Mesendoderm (in vitro differentiated cells): ENCODE data around the gene HEXA.
"Not testable (repeated sequence)": the region's sequence is repeated elsewhere in the genome, so short reads cannot be mapped to it uniquely, and the experiment has no call there.

Experiments used
- DNase-seq: peaks from one replicate; pipeline ENCODE4 v3.0.0; 2013
- H2AK5ac ChIP-seq: 2 replicates; pipeline ENCODE4 v1.6.1; 2013; ENCODE audit warnings: low read length, inconsistent platforms
- H2BK120ac ChIP-seq: 2 replicates; pipeline ENCODE4 v1.6.1; 2013; ENCODE audit warnings: low read depth, mild to moderate bottlenecking, low read length, moderate library complexity, mixed read lengths
- H2BK15ac ChIP-seq: replicated peaks from 2 replicates; pipeline ENCODE4 v1.6.1; 2013; ENCODE audit warnings: low read depth, mild to moderate bottlenecking, moderate library complexity
- H2BK5ac ChIP-seq: 2 replicates; pipeline ENCODE4 v1.6.1; 2013; ENCODE audit warnings: low read length, inconsistent platforms
- H3K18ac ChIP-seq: 2 replicates; pipeline ENCODE4 v1.6.1; 2013; ENCODE audit warnings: mild to moderate bottlenecking, low read length, mixed read lengths
- H3K23ac ChIP-seq: one replicate; pipeline ENCODE4 v1.6.1; 2013; ENCODE audit warnings: low read length
- H3K27ac ChIP-seq: 2 replicates; pipeline ENCODE4 v1.5.1; 2013; ENCODE audit warnings: low read depth, mild to moderate bottlenecking, inconsistent platforms, low read length, moderate library complexity
- H3K27me3 ChIP-seq: 2 replicates; pipeline ENCODE4 v1.6.1; 2013; ENCODE audit warnings: low read length, control low read depth, mild to moderate bottlenecking, inconsistent platforms; ENCODE audit not compliant: insufficient read depth, poor library complexity
- H3K36me3 ChIP-seq: 2 replicates; pipeline ENCODE4 v1.6.1; 2013; ENCODE audit warnings: low read length, inconsistent platforms; ENCODE audit not compliant: control insufficient read depth, insufficient read depth
- H3K4ac ChIP-seq: one replicate; pipeline ENCODE4 v1.6.1; 2013; ENCODE audit warnings: low read depth, mild to moderate bottlenecking, low read length, moderate library complexity
- H3K4me1 ChIP-seq: 2 replicates; pipeline ENCODE4 v1.6.1; 2013; ENCODE audit warnings: low read depth, low read length, inconsistent platforms; ENCODE audit not compliant: control insufficient read depth
- H3K4me2 ChIP-seq: 2 replicates; pipeline ENCODE4 v1.6.1; 2013; ENCODE audit warnings: low read length
- H3K4me3 ChIP-seq: 2 replicates; pipeline ENCODE4 v1.5.1; 2013; ENCODE audit warnings: mild to moderate bottlenecking, low read length
- H3K56ac ChIP-seq: one replicate; pipeline ENCODE4 v1.6.1; 2013; ENCODE audit warnings: low read length
- H3K79me1 ChIP-seq: 2 replicates; pipeline ENCODE4 v1.6.1; 2013; ENCODE audit warnings: low read length, inconsistent platforms
- H3K79me2 ChIP-seq: 2 replicates; pipeline ENCODE4 v1.6.1; 2013; ENCODE audit warnings: mild to moderate bottlenecking, low read length; ENCODE audit not compliant: control insufficient read depth, insufficient read depth
- H3K9ac ChIP-seq: 2 replicates; pipeline ENCODE4 v1.6.1; 2013; ENCODE audit warnings: low read length, inconsistent platforms
- H4K5ac ChIP-seq: one replicate; pipeline ENCODE4 v1.6.1; 2013; ENCODE audit warnings: low read length
- H4K8ac ChIP-seq: one replicate; pipeline ENCODE4 v1.6.1; 2013; ENCODE audit warnings: low read depth, mild to moderate bottlenecking, control low read depth, low read length, moderate library complexity
- whole genome bisulfite sequencing: extraction: QIAGEN DNeasy Blood & Tissue Kit; methylation state at CpG from one replicate; pipeline ENCODE4 v1.1.7; 2013; ENCODE audit warnings: low lambda C conversion rate, missing lambda C conversion rate; ENCODE audit not compliant: insufficient coverage; ENCODE audit errors: extremely low coverage; 5-methylcytosine and 5-hydroxymethylcytosine counted together

The HEXA gene

GRCh38 chr15:72413337-72413736 lies 37.5 kb upstream of the HEXA start:
- H3K27me3 ChIP-seq, H3K56ac ChIP-seq: not testable (repeated sequence)

GRCh38 chr15:72411544-72411943 lies 35.7 kb upstream of the HEXA start:
- H3K27ac ChIP-seq, result no peak overlapping the region
- H3K79me1 ChIP-seq, result no peaks in the 10 kb centered on the region
- no peak overlapping the region for H3K56ac ChIP-seq
- no peak overlapping the region for H2BK15ac ChIP-seq
- no peak for DNase-seq
- no peak overlapping the region for H3K4me3 ChIP-seq
- H3K4me1 ChIP-seq, result no peaks in the 10 kb centered on the region
- no peaks in the 10 kb centered on the region for H3K27me3 ChIP-seq
- no peak overlapping the region for H3K4ac ChIP-seq
- no peaks in the 10 kb centered on the region for H3K79me2 ChIP-seq
- no CpG with 5 or more reads among the region's 1 CpG for WGBS
- H3K4me2 ChIP-seq, result no peak overlapping the region
- no peak overlapping the region for H4K5ac ChIP-seq
- H3K23ac ChIP-seq, result no peak overlapping the region
- H3K36me3 ChIP-seq, result no peaks in the 10 kb centered on the region
- no peak overlapping the region for H4K8ac ChIP-seq
- H3K9ac ChIP-seq, result no peak overlapping the region
- H2BK120ac ChIP-seq, result no peak overlapping the region
- H2AK5ac ChIP-seq, result no peak overlapping the region
- no peak overlapping the region for H2BK5ac ChIP-seq
- no peak overlapping the region for H3K18ac ChIP-seq

More at GRCh38 chr15:72413337-72413736, 37.5 kb upstream of the HEXA start:
- H3K4me2 ChIP-seq, H3K4me3 ChIP-seq, H2AK5ac ChIP-seq, H3K36me3 ChIP-seq, H3K79me1 ChIP-seq, H2BK120ac ChIP-seq, H4K5ac ChIP-seq, H3K4me1 ChIP-seq, H2BK5ac ChIP-seq, H2BK15ac ChIP-seq, H3K27ac ChIP-seq, H3K4ac ChIP-seq, H3K9ac ChIP-seq, H3K18ac ChIP-seq, DNase-seq, H3K23ac ChIP-seq, H3K79me2 ChIP-seq, H4K8ac ChIP-seq: not testable (repeated sequence)
- no CpG with 5 or more reads among the region's 3 CpGs for WGBS

- Histone ChIP-seq H3K36me3 (no peaks in the 10 kb centered on the region), H2AK5ac (no peak overlapping the region), H3K27me3 (no peaks in the 10 kb centered on the region), H2BK15ac (no peak overlapping the region), H2BK120ac (no peak overlapping the region), H4K8ac (no peak overlapping the region), H3K56ac (no peak overlapping the region), H3K79me2 (no peaks in the 10 kb centered on the region), H3K27ac (no peak overlapping the region), H3K4me2 (no peak overlapping the region), H3K18ac (no peak overlapping the region), H4K5ac (no peak overlapping the region), H3K4me3 (no peak overlapping the region), H3K4ac (no peak overlapping the region), H3K9ac (no peak overlapping the region), H3K23ac (no peak overlapping the region), H2BK5ac (no peak overlapping the region), H3K79me1 (no peaks in the 10 kb centered on the region), H3K4me1 (no peaks in the 10 kb centered on the region)
- WGBS, result no CpG with 5 or more reads among the region's 5 CpGs
- no peak for DNase-seq
These were observed 35.3 kb upstream of the HEXA start for GRCh38 chr15:72411111-72411510.

DNA sequence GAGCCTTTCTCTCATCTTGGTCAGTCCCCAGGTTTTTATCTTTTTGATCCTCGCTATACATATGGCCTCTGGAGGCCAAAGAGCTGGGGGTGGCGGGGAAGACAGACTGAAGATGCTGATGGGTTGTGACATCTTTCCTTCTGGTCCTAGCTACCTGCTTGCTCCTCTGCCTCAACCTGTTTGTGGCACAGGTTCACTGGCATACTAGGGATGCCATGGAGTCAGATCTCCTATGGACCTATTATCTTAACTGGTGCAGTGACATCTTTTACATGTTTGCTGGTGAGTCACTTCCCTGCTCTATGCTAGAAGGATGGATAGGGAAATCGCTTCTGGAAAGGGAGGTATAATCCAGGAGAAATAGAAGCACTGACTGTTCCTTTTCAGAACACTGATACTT lies 31.1 kb upstream of the HEXA start:
- H4K5ac ChIP-seq, result no peak overlapping the region
- no peak overlapping the region for H3K27ac ChIP-seq
- no peak overlapping the region for H2BK5ac ChIP-seq
- no peaks in the 10 kb centered on the region for H3K4me1 ChIP-seq
- no peak overlapping the region for H3K4me2 ChIP-seq
- no peaks in the 10 kb centered on the region for H3K79me2 ChIP-seq
- no peaks in the 10 kb centered on the region for H3K36me3 ChIP-seq
- no peaks in the 10 kb centered on the region for H3K79me1 ChIP-seq
- no peak overlapping the region for H2BK15ac ChIP-seq
- no peak overlapping the region for H3K9ac ChIP-seq
- no peaks in the 10 kb centered on the region for H3K27me3 ChIP-seq
- DNase-seq, result no peak
- no CpG with 5 or more reads among the region's 3 CpGs for WGBS
- H3K4ac ChIP-seq, result no peak overlapping the region
- H3K4me3 ChIP-seq, result no peak overlapping the region
- H3K18ac ChIP-seq, result no peak overlapping the region
- no peak overlapping the region for H3K56ac ChIP-seq
- H2AK5ac ChIP-seq, result no peak overlapping the region
- H2BK120ac ChIP-seq, result no peak overlapping the region
- H3K23ac ChIP-seq, result no peak overlapping the region
- H4K8ac ChIP-seq, result no peak overlapping the region

DNA sequence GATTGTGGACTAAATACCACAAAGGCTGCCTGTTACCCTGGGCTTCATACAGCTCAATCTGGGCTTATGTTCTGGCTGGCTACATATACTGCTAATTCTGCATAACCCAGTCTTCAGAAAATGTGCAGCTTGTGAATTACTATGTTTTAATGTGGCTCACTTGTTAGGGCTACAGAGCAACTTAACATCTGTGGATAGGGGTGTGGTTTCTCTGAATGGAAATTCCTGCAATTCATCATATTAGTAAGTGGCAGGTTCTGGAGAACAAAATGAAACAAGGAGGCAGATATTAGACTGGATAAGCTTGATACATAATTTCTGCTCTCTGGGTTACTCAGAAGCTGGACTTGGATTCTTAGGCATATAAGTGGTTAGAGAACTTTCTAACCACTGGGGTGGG lies 29.0 kb upstream of the HEXA start:
- no peaks in the 10 kb centered on the region for H3K36me3 ChIP-seq
- no peak overlapping the region for H4K5ac ChIP-seq
- H3K4ac ChIP-seq, result no peak overlapping the region
- no peak overlapping the region for H3K27ac ChIP-seq
- no peak overlapping the region for H3K18ac ChIP-seq
- no peak overlapping the region for H2BK5ac ChIP-seq
- no peak overlapping the region for H2AK5ac ChIP-seq
- no peak overlapping the region for H3K9ac ChIP-seq
- H3K27me3 ChIP-seq, result no peaks in the 10 kb centered on the region
- no peak overlapping the region for H4K8ac ChIP-seq
- no peaks in the 10 kb centered on the region for H3K4me1 ChIP-seq
- no peaks in the 10 kb centered on the region for H3K79me2 ChIP-seq
- no peak overlapping the region for H3K4me2 ChIP-seq
- H3K79me1 ChIP-seq, result no peaks in the 10 kb centered on the region
- no peak overlapping the region for H3K4me3 ChIP-seq
- H3K23ac ChIP-seq, result no peak overlapping the region
- H2BK120ac ChIP-seq, result no peak overlapping the region
- H3K56ac ChIP-seq, result no peak overlapping the region
- H2BK15ac ChIP-seq, result no peak overlapping the region
- no peak for DNase-seq

DNA sequence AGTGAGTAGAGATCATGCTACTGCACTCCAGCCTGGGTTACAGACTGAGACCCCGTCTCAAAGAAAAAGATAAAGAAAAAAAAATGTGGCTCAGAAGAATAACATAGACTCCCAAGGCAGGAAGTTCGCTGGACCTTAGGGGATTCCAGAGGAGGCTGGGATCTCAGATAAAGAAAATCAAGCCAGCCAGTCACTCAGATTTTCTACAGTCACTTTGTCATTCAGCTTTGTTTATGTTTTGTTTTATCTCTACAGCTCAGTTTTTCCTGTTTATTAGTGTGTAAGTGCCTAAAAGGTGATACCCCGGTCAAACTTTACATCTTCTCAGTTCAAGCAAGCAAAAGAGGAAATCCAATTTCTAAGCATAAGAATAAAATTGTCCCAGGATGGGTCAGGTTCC lies 28.5 kb upstream of the HEXA start:
- Histone ChIP-seq H3K27me3 (no peaks in the 10 kb centered on the region), H2BK120ac (no peak overlapping the region), H3K79me2 (no peaks in the 10 kb centered on the region), H3K23ac (no peak overlapping the region), H4K8ac (no peak overlapping the region), H3K27ac (no peak overlapping the region), H3K9ac (no peak overlapping the region), H3K4me2 (no peak overlapping the region), H2BK5ac (no peak overlapping the region), H2BK15ac (no peak overlapping the region), H3K4me3 (no peak overlapping the region), H3K56ac (no peak overlapping the region), H2AK5ac (no peak overlapping the region), H3K4ac (no peak overlapping the region), H3K36me3 (no peaks in the 10 kb centered on the region), H3K4me1 (no peaks in the 10 kb centered on the region), H4K5ac (no peak overlapping the region), H3K79me1 (no peaks in the 10 kb centered on the region), H3K18ac (no peak overlapping the region)
- no peak for DNase-seq
- no CpG with 5 or more reads among the region's 3 CpGs for whole genome bisulfite sequencing
